Measurements from ENCODE around the gene APOLD1.
"Not testable (repeated sequence)": the region's sequence is repeated elsewhere in the genome, so short reads cannot be mapped to it uniquely, and the experiment has no call there.

Gene APOLD1

GRCh38 chr12:12807517-12807903, 22.1 kb downstream of the APOLD1 start:
- in situ Hi-C loops (cut with MboI; ENCODE audit: low sequenced_read_pairs), result not testable (repeated sequence)

- in situ Hi-C loops (cut with MboI; ENCODE audit: low sequenced_read_pairs), result no loop called here
These were observed 22.7 kb downstream of the APOLD1 start for GRCh38 chr12:12807970-12808702.

- in situ Hi-C loops (cut with MboI; ENCODE audit: low sequenced_read_pairs), result no loop called here
These were observed 25.1 kb downstream of the APOLD1 start for GRCh38 chr12:12810553-12811021.

- in situ Hi-C loops (cut with MboI; ENCODE audit: low sequenced_read_pairs), result no loop called here
These were observed 25.9 kb downstream of the APOLD1 start for GRCh38 chr12:12811343-12811742.

- in situ Hi-C loops (cut with MboI; ENCODE audit: low sequenced_read_pairs), result no loop called here
These were observed 26.7 kb downstream of the APOLD1 start for GRCh38 chr12:12812174-12812573.

- in situ Hi-C loops (cut with MboI; ENCODE audit: low sequenced_read_pairs), result no loop called here
These were observed 27.2 kb downstream of the APOLD1 start for GRCh38 chr12:12812618-12813119.

GRCh38 chr12:12813120-12814101, 28.0 kb downstream of the APOLD1 start, which contains the start of gene DDX47:
Gene DDX47 (plus strand): TSS chr12:12813346. CDS start chr12:12813368, 22 bp downstream.
- in situ Hi-C loops (cut with MboI; ENCODE audit: low sequenced_read_pairs), result no loop called here

- in situ Hi-C loops (cut with MboI; ENCODE audit: low sequenced_read_pairs), result no loop called here
These were observed 32.2 kb downstream of the APOLD1 start for GRCh38 chr12:12817616-12818015.

- in situ Hi-C loops (cut with MboI; ENCODE audit: low sequenced_read_pairs), result no loop called here
These were observed 33.2 kb downstream of the APOLD1 start for GRCh38 chr12:12818701-12819100.

- in situ Hi-C loops (cut with MboI; ENCODE audit: low sequenced_read_pairs), result no loop called here
These were observed 33.8 kb downstream of the APOLD1 start for GRCh38 chr12:12819221-12819620.

- in situ Hi-C loops (cut with MboI; ENCODE audit: low sequenced_read_pairs), result no loop called here
These were observed 34.4 kb downstream of the APOLD1 start for GRCh38 chr12:12819752-12820311.

GRCh38 chr12:12820376-12820775, 34.9 kb downstream of the APOLD1 start:
- in situ Hi-C loops (cut with MboI; ENCODE audit: low sequenced_read_pairs), result not testable (repeated sequence)

GRCh38 chr12:12821975-12822374, 36.5 kb downstream of the APOLD1 start:
- in situ Hi-C loops (cut with MboI; ENCODE audit: low sequenced_read_pairs), result no loop called here

- in situ Hi-C loops (cut with MboI; ENCODE audit: low sequenced_read_pairs), result no loop called here
These were observed 37.4 kb downstream of the APOLD1 start for GRCh38 chr12:12822886-12823285.

- in situ Hi-C loops (cut with MboI; ENCODE audit: low sequenced_read_pairs), result no loop called here
These were observed 37.8 kb downstream of the APOLD1 start for GRCh38 chr12:12823300-12823699.

- in situ Hi-C loops (cut with MboI; ENCODE audit: low sequenced_read_pairs), result no loop called here
These were observed 38.4 kb downstream of the APOLD1 start for GRCh38 chr12:12823811-12824210.

- in situ Hi-C loops (cut with MboI; ENCODE audit: low sequenced_read_pairs), result no loop called here
These were observed 50.1 kb downstream of the APOLD1 start for GRCh38 chr12:12835378-12836146.

- in situ Hi-C loops (cut with MboI; ENCODE audit: low sequenced_read_pairs), result no loop called here
These were observed 51.1 kb downstream of the APOLD1 start for GRCh38 chr12:12836571-12836970.

- in situ Hi-C loops (cut with MboI; ENCODE audit: low sequenced_read_pairs), result no loop called here
These were observed 51.8 kb downstream of the APOLD1 start for GRCh38 chr12:12837025-12837812.

GRCh38 chr12:12837813-12838153, 52.3 kb downstream of the APOLD1 start:
- in situ Hi-C loops (cut with MboI; ENCODE audit: low sequenced_read_pairs), result no loop called here

All from HL-60/S4 treated with phorbol 12-myristate 13-acetate at 8.2 ng/mL for 4 days and 3 days (cell line).